SK-N-MC (cell line): Measurements from ENCODE around the gene NISCH.

Source experiments
- EZH2 ChIP-seq: fragments of 200-600 bp; sonication (generic); IDR thresholded peaks from one replicate; pipeline ENCODE4 v1.6.1; 2017; ENCODE audit warnings: antibody characterized with exemption
- POLR2AphosphoS5 ChIP-seq: IDR thresholded peaks from 2 replicates; pipeline ENCODE4 v1.6.1; 2012; ENCODE audit warnings: mild to moderate bottlenecking, low read depth, low read length, borderline replicate concordance

- TF ChIP-seq EZH2 (no peak), POLR2AphosphoS5 (no peak)
These were observed 13.6 kb upstream of the NISCH start for GRCh38 chr3:52441772-52442332.
